Fibroblast of the conjunctiva (primary cell): ENCODE data around the gene JARID2.

Experiments used
- DNase-seq: peaks from one replicate; pipeline ENCODE4 v3.0.0-alpha.2; 2010; ENCODE audit warnings: low read depth

JARID2 gene

DNA sequence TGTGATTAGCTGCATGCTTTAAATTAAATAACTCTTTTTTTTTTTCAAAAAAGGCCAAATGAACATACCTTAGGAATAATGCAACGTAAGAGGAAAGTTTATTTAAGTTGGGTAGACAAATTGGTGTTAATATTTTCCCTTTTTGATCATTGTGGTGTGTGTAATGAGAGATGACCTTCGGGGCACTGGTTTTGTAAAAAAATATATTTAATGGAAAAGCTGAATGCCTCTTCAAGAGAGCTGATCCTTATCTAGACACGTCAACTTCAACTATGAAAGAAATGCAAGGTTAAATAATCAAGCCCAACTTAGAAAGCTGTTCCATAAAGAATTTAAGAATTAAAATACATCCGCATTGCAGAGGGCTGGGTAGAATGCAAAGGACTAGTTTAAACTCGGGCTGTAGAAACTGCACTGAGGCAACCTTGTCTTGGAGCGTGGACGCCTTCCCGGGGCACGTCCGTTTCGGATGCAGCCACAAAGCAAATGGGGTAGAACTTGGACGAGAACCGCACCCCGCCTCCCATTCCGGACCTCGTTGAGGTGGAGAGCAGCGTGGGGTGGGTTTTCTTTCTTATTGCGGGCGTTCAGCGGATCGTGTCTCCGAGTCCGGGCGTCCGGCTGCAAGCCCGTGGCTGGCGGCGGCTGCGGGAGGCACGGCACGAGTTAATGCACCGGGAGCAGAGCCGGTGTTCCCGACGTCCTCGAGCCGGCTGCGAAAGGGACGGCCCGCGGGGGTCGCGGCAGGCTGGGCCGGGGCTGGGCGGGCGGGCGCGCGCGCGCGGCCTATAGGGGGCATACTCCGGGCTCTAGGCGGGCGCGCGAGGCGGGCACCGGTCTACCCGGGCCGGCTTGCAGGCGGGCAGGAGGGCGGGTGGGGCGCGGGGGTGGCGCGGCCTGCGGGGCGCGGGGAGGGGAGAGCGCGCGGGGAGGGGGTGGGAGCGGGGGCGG lies 1.9 kb downstream of the JARID2 start:
- no peak for DNase-seq

DNA sequence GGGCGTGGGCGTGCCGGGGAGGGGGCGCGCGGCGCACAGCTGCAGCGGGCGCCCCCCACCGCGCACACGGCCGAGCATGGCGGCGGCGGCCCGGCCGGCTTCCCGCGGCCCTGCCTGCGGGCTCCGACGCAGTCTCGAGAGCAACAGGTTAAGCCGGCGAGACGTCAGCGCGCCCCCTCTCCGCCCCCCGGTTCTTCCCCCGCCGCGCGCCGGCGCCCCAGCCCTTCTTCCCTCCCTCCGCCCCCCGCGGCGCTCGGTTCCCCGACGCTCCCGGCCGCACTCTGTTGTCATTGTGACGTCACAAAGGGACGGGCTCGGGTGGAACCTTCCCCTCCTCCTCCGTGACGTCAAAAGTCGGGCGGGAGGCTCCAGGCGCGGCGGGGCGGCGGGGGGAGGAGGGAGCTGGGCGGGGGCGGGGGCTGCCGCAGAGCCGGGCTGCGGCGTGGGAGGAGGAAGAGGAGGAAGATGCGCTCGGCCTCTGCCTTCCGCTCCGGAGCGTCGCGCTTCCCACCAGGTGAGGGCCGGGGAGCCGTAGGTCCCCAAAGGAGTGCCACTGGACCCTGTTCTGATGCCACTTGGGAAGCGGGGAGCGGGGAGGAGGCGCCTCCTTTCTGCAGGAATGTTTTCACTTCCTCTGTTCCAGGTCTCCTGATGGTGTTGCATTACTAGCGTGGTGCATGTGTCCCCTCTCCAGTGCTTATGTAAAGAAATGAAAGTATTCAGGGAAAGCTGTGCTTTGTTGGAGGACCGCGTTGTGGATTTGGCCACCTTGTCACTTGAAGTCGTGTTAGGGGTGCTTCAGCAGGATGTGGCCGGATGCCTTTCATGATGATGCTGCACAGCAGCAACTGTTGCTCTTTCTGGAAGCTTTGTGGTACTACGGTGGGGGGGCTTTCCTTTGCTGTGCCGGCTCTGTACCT lies 2.8 kb downstream of the JARID2 start:
- peak; percentile 89 for DNase-seq

DNA sequence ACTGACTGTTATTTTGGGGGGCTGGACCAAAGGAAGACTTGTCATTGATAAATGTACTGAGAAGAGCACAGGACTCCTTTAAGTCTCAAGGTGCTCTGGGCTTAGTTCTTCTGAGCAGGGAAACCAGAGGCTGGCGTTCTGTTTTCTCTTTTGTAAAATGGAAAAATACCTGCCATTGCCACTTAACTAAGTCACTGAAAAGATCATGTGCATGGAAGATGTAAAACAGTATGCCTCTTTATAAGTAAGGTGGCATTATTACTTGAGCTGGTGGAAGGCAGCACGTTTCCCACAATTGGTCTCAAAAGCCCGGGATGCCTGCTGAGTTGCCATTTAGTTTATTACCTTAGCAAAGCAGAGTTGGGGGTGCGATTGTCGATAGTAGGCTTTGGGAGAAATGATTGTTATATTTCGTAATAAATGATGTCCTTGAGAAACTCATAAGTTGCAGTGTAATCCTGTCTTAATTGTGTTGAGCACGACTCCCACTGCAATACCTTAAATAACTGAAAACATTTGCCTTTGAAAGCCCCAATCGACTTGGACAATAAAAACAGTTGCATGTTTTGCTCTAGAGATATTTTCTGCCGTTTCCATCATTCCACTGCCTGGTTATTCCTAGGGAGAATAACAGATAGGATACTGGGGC lies 3.6 kb downstream of the JARID2 start:
- no peak for DNase-seq

DNA sequence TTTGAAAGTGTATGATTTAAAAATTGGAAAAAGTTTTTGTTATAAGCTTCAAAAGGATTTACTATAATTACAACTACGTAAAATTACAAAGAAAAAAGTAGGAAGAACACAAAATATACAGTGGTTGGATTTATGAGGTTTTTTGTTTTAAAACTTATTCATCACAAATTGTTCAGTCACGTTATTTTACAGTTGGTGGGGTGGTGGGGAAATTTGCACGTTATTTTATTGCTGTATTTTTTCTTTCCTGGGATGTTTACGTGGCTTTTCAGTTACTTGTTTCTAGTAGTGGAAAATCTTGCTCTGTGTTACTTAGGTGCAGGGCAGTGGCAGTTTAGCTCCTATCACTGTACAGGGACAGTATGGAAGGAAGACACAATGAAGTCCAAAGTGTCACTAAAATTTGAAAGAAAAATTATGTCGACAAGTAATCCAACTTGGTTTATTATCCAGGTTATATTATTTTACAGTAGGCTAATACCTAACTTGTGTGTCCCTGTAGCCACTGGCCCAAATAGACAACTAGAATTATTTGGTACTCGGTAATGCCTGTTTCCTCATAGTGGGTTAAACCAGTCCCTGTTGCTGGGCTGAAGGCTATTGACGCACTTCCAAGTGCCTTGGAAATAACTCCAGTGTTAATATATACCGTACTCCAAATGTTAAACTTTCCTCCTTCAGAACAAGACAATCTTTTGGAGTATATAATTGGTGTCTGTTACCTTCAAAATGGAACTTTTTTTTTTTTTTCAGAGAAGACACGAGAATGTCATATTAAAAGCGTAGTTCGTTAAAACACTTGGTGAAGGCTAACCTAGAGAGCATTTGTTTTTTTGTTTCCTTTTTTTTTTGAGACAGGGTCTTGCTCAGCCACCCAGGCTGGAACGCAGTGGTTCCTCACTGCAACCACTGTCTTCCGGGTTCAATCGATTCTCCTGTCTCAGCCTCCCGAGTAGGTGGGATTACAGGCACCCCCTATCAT lies 4.6 kb downstream of the JARID2 start:
- no peak for DNase-seq

DNA sequence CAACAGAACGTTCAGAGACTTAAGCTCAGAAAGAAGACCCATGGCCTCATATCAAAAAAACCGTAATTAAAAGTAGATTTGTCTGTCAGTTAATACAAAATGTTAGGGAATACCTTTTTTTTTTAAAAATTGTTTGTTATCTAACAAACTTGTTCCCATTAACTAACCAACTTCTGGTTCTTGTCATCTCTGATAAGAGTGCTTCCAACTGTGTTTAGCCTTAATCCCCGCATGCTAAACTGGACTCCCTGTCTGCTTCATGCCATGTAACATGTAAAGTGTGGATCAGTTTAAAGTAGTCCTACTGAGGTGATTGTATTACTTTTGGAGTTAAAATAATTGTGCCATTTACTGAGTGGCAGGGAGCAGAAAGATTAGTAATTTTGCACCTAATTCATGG lies 6.3 kb downstream of the JARID2 start:
- no peak for DNase-seq

DNA sequence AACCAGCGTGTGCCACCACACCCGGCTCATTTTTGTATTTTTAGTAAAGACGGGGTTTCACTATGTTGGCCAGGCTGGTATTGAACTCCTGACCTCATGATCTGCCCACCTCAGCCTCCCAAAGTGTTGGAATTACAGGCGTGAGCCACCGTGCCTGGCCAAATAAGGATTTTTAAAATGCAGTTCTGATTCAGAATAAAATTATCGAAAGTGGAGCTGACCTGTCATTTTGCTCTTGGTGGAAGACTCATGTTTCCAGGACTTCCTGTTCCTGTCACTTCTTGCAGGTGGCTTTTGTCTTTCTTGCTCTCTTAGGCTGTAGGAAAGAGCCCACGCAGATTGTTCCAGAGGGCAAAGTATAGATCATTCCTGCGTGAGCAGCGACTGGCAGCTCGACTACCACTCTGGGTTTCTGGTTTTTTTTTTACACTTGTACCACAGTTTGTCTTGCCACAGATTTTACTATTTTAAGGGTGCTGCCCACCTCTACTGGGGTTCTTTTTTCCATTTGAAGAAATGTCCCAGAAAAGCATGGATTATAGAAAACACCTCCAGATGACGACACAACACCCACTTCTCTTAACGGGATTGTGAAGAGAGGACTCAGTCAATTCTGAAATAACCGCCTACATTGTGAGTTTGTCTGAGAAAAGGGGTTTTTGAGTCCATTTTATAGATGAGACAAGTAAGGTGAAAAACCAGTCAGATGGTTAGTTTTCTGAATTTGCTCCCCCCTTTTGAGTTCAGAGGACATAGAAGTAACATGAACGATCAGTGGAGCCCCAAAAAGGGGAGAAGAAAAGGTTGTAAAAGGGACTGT lies 7.5 kb downstream of the JARID2 start:
- DNase-seq = no peak

DNA sequence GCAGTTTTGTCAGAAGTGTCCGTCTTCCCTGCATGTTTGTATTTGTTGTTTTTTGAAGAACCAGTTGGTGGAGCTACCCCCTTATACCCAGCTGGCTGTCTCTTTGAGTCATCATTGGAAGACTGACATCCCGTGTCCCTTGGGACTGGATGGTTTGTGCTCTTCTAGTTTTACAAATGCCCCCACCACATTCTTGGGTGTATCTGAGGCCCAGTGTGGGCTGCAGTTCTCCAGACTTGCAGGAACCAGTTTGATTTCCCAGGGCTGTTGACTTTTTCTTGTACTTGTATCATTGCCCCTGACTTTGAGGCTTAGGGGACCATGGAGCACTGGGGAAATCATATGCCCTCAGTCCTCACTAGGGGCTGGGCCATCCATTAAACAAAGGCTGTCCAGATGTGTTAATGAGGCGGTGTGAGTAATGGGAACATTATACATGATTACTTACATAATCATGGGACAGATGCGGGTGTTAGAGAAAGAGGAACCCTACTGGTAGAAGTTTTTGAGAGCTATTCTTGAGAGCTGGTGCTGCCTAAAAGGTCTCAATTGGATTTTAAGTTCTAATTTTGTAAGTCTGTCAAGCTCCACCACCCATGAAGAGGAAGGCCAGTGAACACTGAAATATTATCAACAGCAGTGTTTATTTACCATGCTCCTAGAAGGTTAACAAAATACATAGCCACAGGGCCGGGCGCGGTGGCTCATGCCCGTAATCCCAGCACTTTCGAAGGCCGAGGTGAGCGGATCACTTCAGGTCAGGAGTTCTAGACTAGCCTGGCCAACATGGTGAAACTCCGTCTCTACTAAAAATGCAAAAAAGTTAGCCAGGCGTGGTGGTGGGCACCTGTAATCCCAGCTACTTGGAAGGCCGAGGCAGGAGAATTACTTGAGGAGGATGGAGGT lies 8.5 kb downstream of the JARID2 start:
- DNase-seq = no peak

DNA sequence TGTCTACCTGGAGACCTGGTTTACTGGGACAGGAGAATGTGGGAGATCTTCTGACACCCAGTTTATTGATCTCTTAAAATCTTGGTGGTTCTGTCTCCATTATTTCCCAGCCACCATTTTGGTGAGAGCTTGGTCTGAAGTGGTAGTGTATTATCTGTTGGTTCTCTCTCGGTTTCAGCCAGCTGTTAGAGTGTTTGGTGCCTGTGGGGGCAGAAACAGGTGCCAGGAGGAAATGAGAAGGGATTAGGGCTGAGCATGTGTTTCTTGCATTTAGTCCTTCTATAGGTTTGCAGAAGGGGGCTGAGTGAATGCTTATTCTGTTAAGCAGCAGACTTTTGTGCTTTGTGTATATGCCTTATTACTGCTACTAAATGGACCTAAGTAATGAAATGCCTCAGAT lies 9.6 kb downstream of the JARID2 start:
- DNase-seq = no peak

DNA sequence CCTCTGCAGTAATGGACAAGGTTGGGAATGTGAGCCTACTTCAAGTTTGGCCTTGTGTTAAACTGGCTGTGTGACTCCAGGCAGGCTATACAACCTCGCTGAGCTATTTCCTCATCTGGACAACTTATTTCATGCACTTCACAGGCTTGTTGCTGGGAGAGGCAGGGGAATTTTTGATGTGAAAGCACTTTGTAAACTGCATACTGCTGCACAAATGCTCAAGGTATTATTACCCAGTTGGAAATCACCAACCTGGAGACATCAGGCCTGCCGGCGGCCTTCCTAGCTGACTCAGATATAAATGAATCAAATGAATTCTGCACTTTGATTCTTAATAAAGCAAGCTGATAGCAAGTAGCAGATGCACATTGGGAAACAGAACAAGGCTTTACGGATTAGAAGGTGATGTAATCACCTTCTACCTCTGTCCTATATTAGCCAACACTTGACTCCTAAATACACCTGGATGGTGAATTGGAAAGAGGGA lies 10.1 kb downstream of the JARID2 start:
- DNase-seq = no peak

DNA sequence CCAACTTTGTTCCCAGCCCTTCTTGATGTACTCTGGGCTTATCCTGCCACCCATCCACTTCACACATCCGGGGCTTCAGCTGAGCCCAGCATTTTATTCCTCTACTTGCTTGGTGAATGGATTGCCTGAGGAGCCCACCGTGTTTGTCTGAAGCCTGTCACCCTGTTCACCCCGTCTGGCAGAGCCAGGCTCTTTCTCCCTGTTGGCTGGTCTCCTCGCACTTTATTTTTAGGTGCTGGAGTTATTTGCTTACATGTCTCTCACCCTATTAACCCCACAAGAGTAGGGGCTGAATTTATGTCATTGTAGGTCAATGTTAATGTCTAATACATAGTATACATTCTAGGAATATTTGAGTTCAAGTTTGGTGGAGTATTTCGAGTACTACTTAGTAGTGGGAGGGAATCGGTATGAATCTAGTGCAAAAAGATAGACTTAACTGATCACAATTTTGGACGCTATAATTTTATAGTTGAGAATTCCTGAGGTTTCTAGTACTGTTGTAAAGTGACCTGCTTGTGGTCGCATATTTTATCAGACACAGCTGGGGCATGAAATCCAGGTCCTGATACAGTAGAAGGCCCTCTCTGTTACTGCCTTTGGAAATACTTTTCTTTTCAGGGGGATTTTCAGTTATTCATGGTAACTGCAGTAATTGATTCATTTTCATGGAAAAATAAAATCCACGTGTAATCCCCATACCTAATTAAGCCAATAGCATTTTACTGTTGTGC lies 10.8 kb downstream of the JARID2 start:
- no peak for DNase-seq

DNA sequence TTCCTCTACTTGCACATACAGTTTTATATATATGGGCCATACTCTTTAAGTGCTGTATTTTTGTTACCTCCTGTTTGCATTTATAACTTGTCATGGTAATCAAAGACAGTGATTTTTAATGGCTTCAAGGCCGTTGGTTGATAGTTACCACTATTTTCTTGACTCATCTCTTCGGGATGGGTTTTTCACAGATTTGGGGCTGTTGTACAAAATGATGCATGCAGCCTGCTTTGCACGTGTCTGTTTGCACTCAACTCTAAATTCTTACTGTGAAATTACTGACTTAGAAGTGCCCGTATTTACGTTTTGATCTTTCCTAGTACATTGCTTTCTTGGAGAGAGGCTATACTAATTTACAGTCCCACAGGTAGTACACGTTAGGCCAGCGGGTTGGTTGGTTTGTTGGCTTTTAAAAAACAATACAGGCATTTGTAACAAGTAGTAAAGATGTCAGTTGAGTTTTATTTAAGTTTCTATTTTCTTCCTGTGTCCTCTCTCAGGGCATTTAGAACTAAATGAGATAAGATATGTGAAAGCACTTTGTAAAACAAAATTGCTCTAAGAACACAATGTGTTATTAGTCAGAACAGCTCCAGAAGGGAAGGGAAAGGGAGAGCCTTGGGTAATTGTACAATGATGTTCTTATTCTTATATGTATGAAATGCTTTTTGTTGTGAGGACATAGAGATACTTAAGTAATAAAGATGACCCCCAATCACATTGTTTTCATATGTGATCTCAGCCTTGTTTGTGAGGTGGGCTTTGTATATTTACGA lies 11.7 kb downstream of the JARID2 start:
- DNase-seq = no peak

DNA sequence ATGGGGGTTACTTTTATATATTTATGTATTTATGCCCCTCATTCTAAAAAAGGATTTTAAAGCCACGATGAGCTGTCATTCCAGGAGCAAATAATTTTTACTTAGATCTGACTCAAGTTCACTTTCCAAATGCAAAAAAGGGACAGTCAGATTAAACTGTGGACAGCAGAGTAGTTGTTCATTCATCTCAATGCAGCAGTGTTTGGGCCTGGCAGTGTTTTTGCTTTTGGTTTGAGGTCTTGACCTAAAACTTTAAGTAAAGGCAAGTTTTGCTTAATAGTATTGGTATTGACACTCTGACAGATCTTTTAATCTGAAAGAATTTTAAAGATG lies 13.9 kb downstream of the JARID2 start:
- no peak for DNase-seq

DNA sequence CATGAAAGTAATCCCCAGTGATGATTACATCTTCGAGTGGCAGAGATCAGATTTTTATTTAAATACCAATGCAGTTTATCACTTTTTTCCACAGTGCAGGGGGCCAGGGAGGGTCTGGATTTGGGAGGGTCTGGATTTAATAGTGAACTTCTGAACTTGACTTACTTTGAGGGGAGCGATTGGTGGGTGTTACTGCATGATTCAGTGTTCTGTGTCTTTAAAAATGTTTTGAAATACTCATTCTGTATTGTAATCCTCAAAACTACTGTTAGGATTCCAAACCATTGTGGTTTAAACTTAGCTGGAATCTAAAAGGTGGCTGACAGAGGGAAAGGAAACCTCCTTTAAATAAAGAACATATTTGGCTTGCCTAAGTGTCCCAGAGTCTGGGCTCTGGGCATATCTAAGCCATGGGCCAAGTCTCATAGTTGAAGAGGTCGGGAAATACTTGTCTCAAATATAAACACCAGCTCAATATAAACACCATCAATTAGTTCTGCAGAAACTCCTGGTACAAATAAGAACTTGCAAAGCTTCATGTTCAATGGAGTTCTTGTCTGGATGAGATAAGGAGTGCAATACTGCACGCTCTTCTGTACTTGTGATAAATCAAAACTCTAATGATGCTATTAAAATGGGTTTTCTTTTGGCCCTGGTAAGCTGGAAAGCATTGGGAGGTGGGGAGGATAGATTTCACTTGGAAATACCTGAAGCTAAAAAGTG lies 14.4 kb downstream of the JARID2 start:
- peak; percentile 64 for DNase-seq

DNA sequence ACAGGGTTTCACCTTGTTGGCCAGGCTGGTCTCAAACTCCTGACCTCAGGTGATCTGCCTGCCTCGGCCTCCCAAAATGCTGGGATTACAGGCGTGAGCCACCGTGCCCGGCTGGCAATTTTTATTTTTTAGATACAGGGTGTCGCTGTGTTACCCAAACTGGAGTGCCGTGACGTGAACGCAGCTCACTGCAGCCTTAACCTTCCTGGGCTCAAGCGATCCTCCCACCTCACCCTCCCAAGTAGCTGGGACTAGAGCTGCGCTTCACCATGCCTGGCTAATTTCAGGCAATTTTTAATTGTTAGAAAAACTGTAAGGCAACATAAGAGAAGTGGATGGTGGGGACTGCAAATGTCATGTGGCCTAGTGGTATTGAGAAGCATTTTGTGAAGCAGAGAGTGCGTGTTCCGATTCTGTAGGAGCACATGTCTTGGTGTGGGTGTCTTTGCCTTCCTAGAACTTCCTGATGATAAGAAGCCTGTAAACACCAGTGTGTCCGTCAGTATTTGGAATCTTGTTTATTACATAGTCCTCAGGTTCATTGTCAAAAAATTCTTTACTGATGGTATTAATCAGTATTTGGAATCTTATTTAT lies 18.0 kb downstream of the JARID2 start:
- no peak for DNase-seq

DNA sequence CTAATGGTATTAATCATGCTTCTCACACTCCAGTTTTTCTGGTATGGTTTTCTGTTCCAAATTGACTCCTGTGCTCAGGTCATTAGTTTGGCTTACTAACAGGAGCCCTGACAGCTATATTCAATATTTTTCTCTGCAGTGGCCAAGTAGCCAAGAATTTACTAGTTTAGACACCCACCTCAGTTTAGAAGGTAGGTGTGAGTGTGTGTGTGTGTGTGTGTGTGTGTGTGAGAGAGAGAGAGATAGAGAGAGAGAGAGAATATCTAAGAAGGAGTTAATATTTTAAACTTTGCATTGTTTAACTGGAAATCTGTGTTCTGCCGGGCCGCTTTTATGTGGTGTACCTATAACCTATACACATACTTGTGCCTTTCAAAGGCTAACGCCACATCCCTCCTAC lies 18.5 kb downstream of the JARID2 start:
- no peak for DNase-seq

DNA sequence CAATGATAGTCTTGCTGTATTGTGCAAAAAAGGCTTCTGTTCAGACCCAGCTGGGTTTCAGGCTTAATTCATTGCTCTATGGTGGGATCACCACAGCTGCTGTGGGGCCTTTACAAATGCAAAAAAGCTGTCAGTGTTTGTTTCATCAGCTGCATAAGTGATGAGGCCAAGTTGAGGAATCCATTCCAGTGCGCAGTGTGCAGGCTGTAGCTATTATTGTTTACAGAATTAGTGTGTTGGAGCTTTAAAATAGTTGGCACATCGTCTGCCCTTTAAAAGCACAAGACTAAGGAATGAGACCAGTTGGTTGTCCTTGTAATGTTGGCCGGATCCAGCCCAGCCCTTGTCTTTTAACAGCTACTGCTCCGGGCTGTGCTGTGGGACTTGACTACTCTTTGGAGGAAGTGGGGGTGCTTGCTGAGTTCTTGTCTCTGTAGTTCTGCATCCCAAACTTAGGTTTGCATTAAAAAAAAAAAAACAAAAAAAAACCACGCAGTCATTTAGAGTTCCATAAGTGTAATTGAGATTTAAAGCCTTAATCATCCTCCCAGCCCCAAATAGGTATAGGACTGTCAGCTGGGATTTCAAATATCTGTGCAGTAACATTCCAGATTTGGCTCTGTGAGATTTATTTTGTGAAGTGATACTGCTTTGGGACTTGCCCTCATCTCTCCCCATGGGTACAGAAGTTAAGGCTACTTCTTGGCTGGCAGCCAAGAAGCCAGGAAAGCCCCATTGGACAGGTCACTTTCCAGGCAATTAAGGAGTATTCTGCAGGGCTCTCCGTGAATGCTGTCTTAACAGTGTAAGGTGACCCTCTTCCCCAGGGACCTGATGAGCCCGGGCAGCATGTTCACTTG lies 19.3 kb downstream of the JARID2 start:
- DNase-seq = peak; percentile 71
